Measurements from ENCODE around the gene ELOVL1.

DNA sequence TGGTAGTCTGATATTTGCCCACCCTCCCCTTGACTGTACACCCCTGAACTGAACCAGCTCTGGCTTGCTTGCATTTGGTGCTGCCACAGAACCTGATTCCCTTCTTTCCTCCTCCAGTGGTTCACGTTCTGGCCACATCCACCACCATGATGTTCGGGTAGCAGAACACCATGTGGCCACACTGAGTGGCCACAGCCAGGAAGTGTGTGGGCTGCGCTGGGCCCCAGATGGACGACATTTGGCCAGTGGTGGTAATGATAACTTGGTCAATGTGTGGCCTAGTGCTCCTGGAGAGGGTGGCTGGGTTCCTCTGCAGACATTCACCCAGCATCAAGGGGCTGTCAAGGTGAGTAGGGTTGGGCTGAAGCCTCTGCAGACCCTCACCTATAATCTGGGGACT lies 7.2 kb downstream of the ELOVL1 start:
- TF ChIP-seq, protein P1, sequence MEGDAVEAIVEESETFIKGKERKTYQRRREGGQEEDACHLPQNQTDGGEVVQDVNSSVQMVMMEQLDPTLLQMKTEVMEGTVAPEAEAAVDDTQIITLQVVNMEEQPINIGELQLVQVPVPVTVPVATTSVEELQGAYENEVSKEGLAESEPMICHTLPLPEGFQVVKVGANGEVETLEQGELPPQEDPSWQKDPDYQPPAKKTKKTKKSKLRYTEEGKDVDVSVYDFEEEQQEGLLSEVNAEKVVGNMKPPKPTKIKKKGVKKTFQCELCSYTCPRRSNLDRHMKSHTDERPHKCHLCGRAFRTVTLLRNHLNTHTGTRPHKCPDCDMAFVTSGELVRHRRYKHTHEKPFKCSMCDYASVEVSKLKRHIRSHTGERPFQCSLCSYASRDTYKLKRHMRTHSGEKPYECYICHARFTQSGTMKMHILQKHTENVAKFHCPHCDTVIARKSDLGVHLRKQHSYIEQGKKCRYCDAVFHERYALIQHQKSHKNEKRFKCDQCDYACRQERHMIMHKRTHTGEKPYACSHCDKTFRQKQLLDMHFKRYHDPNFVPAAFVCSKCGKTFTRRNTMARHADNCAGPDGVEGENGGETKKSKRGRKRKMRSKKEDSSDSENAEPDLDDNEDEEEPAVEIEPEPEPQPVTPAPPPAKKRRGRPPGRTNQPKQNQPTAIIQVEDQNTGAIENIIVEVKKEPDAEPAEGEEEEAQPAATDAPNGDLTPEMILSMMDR (conservative IDR thresholded peaks at IDR 0.05; ENCODE audit: low read depth, low read length) = no peak
- no peak for TF ChIP-seq EZH2 (IDR thresholded peaks at IDR 0.05; ENCODE audit: borderline replicate concordance, low read depth, low read length, poor library complexity, severe bottlenecking)

Data from A673 (cell line).